Astrocyte (in vitro differentiated cells and primary cell): ENCODE measurements around the gene GSTCD. TPM values are rescaled to one million over a fixed set of nuclear protein-coding genes. Genes with fewer than 3 reads are reported as not detected.

Source experiments
- DNase-seq: peaks from one replicate; pipeline ENCODE4 v3.0.0-alpha.2; 2010; ENCODE audit warnings: low read depth
- FAIRE-seq: peaks from 2 replicates; lab custom pipeline; 2011; peaks lifted over from hg19 to GRCh38; lab: Jason Lieb, UNC
- H2AFZ ChIP-seq: 2 replicates; pipeline ENCODE4 v1.6.0; 2012; ENCODE audit warnings: low read depth, low read length, inconsistent platforms
- H3K27ac ChIP-seq: 2 replicates; pipeline ENCODE4 v1.5.1; 2011; ENCODE audit warnings: low read depth, low read length, inconsistent platforms
- H3K27me3 ChIP-seq: 2 replicates; pipeline ENCODE4 v1.6.0; 2011; ENCODE audit warnings: low read length, inconsistent platforms; ENCODE audit not compliant: insufficient read depth
- H3K36me3 ChIP-seq: 2 replicates; pipeline ENCODE4 v1.5.1; 2011; ENCODE audit warnings: low read length, inconsistent platforms; ENCODE audit not compliant: insufficient read depth
- H3K4me1 ChIP-seq: 2 replicates; pipeline ENCODE4 v1.5.1; 2011; ENCODE audit warnings: low read length, inconsistent platforms; ENCODE audit not compliant: insufficient read depth
- H3K4me2 ChIP-seq: 2 replicates; pipeline ENCODE4 v1.6.0; 2012; ENCODE audit warnings: low read length, inconsistent platforms
- H3K4me3 ChIP-seq: 2 replicates; pipeline ENCODE4 v1.5.1; 2011; ENCODE audit warnings: low read depth, mild to moderate bottlenecking, low read length, inconsistent platforms; ENCODE audit not compliant: insufficient read depth
- H3K79me2 ChIP-seq: 2 replicates; pipeline ENCODE4 v1.6.0; 2012; ENCODE audit warnings: mild to moderate bottlenecking, low read length, inconsistent platforms; ENCODE audit not compliant: insufficient read depth
- H3K9ac ChIP-seq: 2 replicates; pipeline ENCODE4 v1.6.0; 2012; ENCODE audit warnings: mild to moderate bottlenecking, low read length, inconsistent platforms
- H3K9me3 ChIP-seq: 2 replicates; pipeline ENCODE4 v1.5.1; 2012; ENCODE audit warnings: low read depth, mild to moderate bottlenecking, low read length, inconsistent platforms; ENCODE audit not compliant: insufficient read depth
- H4K20me1 ChIP-seq: 2 replicates; pipeline ENCODE4 v1.6.0; 2012; ENCODE audit warnings: low read length, inconsistent platforms; ENCODE audit not compliant: insufficient read depth
- H3K27ac Mint-ChIP-seq: one replicate; pipeline ENCODE4 v1.8.0; 2021; ENCODE audit warnings: mild to moderate bottlenecking, mixed read lengths; ENCODE audit not compliant: unreplicated experiment
- H3K27me3 Mint-ChIP-seq: one replicate; pipeline ENCODE4 v1.8.0; 2021; ENCODE audit warnings: low read depth, mixed read lengths; ENCODE audit not compliant: unreplicated experiment
- H3K36me3 Mint-ChIP-seq: one replicate; pipeline ENCODE4 v1.8.0; 2021; ENCODE audit warnings: low read depth, mixed read lengths; ENCODE audit not compliant: unreplicated experiment
- H3K4me1 Mint-ChIP-seq: one replicate; pipeline ENCODE4 v1.8.0; 2021; ENCODE audit warnings: low read depth, mixed read lengths; ENCODE audit not compliant: unreplicated experiment
- H3K4me3 Mint-ChIP-seq: one replicate; pipeline ENCODE4 v1.8.0; 2021; ENCODE audit warnings: mild to moderate bottlenecking, moderate library complexity, mixed read lengths; ENCODE audit not compliant: unreplicated experiment
- H3K9me3 Mint-ChIP-seq: one replicate; pipeline ENCODE4 v1.8.0; 2021; ENCODE audit warnings: mild to moderate bottlenecking, mixed read lengths; ENCODE audit not compliant: unreplicated experiment
- EZH2 ChIP-seq: IDR thresholded peaks from 2 replicates; pipeline ENCODE4 v1.6.1; 2012; ENCODE audit warnings: mild to moderate bottlenecking, low read length, inconsistent platforms; ENCODE audit not compliant: insufficient read depth
- total RNA-seq: library from RNA; stranded (reverse); gene quantifications from 2 replicates; pipeline ENCODE4 v1.2.1, GENCODE V29; 2021
- TF ChIP-seq, protein P1 (sequence below): IDR thresholded peaks from 2 replicates; pipeline ENCODE4 v1.5.1; 2011; ENCODE audit warnings: low read depth, mild to moderate bottlenecking, inconsistent platforms, low read length, moderate library complexity; ENCODE audit not compliant: insufficient read depth

GSTCD gene
- total RNA-seq, 1 donor from 2014 or later = 12.3 TPM

DNA sequence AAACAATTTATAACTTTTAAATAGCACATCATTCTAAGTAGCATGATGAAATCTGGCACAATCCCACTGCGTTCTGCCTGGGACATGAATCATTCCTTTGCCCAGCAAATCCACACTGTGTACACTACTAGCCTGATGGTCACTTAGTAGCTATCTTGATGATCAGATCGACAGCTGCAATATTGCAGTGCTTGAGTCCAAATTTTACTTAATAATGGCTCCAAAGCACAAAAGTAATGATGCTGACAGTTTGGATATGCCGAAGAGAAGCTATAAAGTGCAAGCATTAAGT lies 100.1 kb downstream of the GSTCD start:
- peak overlapping the region; percentile 98 for H3K27ac Mint-ChIP-seq

DNA sequence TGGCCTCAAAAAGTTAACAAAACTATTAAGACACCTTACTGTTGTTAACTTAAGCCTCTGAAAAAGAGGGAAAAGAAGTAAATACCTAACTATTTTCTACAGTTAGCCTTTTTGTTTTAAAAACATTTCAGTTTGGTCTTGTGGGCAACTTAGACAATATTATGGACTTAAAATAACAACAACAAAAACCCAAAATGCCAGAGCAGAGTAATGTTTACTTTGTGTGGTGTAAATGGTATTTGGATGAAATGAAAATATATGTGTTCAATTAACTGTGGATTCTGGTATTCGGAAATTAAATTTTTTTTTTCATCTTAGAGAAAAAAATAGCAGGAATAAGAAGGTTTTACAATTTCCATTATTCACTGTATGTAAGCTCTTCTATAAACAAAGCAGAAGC lies 107.1 kb downstream of the GSTCD start:
- no peak overlapping the region for H2AFZ ChIP-seq
- no peak overlapping the region for H3K27ac ChIP-seq
- no peak overlapping the region for H3K4me3 Mint-ChIP-seq
- H3K4me1 ChIP-seq = no peaks in the 10 kb centered on the region
- H3K36me3 ChIP-seq = no peaks in the 10 kb centered on the region
- no peaks in the 10 kb centered on the region for H3K4me1 Mint-ChIP-seq
- H3K4me2 ChIP-seq = no peak overlapping the region
- no peaks in the 10 kb centered on the region for H3K9me3 ChIP-seq
- H3K27ac Mint-ChIP-seq = no peak overlapping the region
- no peaks in the 10 kb centered on the region for H3K36me3 Mint-ChIP-seq
- no peak overlapping the region for H3K9ac ChIP-seq
- no peaks in the 10 kb centered on the region for H3K27me3 Mint-ChIP-seq
- DNase-seq (no peak), FAIRE-seq (no peak)
- H3K27me3 ChIP-seq = no peaks in the 10 kb centered on the region
- TF ChIP-seq EZH2 = no peak
- no peaks in the 10 kb centered on the region for H3K79me2 ChIP-seq
- H4K20me1 ChIP-seq = no peaks in the 10 kb centered on the region
- H3K4me3 ChIP-seq = no peak overlapping the region
- no peaks in the 10 kb centered on the region for H3K9me3 Mint-ChIP-seq

More for the DNA sequence above, 100.1 kb downstream of the GSTCD start:
- FAIRE-seq (no peak), DNase-seq (peak; percentile 66)
- TF ChIP-seq, protein P1, sequence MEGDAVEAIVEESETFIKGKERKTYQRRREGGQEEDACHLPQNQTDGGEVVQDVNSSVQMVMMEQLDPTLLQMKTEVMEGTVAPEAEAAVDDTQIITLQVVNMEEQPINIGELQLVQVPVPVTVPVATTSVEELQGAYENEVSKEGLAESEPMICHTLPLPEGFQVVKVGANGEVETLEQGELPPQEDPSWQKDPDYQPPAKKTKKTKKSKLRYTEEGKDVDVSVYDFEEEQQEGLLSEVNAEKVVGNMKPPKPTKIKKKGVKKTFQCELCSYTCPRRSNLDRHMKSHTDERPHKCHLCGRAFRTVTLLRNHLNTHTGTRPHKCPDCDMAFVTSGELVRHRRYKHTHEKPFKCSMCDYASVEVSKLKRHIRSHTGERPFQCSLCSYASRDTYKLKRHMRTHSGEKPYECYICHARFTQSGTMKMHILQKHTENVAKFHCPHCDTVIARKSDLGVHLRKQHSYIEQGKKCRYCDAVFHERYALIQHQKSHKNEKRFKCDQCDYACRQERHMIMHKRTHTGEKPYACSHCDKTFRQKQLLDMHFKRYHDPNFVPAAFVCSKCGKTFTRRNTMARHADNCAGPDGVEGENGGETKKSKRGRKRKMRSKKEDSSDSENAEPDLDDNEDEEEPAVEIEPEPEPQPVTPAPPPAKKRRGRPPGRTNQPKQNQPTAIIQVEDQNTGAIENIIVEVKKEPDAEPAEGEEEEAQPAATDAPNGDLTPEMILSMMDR = no peak
- no peak overlapping the region for H2AFZ ChIP-seq
- H3K27me3 ChIP-seq = no peaks in the 10 kb centered on the region
- no peak overlapping the region for H3K27ac ChIP-seq
- no peak overlapping the region for H3K4me3 ChIP-seq
- no peak overlapping the region for H3K4me3 Mint-ChIP-seq
- H3K27me3 Mint-ChIP-seq = no peaks in the 10 kb centered on the region
- no peaks in the 10 kb centered on the region for H3K9me3 Mint-ChIP-seq
- H3K4me1 ChIP-seq = no peaks in the 10 kb centered on the region
- H3K36me3 Mint-ChIP-seq = no peaks in the 10 kb centered on the region
- H3K79me2 ChIP-seq = no peaks in the 10 kb centered on the region
- H3K36me3 ChIP-seq = no peaks in the 10 kb centered on the region
- no peak overlapping the region for H3K9ac ChIP-seq
- no peaks in the 10 kb centered on the region for H4K20me1 ChIP-seq
- H3K4me2 ChIP-seq = no peak overlapping the region
- peaks cover 10% of the 10 kb centered on the region for H3K4me1 Mint-ChIP-seq
- H3K9me3 ChIP-seq = no peaks in the 10 kb centered on the region

DNA sequence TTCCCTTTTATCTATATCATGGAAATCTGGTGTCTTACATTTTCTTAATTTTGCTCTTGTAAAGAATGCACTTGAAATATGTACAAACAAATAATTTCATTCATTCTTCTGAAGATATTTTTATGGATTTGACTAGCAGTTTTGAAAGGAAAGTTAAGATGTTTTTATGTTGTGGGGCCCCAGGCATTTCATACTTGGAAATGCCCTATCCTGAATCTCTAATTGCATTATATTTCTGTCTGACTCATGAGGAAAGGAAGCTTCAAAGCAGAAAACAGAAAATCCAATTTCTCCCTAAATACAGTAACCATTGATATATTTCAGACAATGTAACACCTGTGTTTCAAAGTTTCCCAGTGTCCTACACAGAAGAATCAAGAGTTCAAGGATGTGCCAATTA lies 113.5 kb downstream of the GSTCD start:
- Histone ChIP-seq H4K20me1 (no peaks in the 10 kb centered on the region), H3K9ac (no peak overlapping the region), H3K27me3 (no peaks in the 10 kb centered on the region), H3K4me1 (no peaks in the 10 kb centered on the region), H3K27ac (no peak overlapping the region), H3K79me2 (no peaks in the 10 kb centered on the region), H2AFZ (no peak overlapping the region), H3K36me3 (no peaks in the 10 kb centered on the region), H3K9me3 (no peaks in the 10 kb centered on the region), H3K4me2 (no peak overlapping the region), H3K4me3 (no peak overlapping the region)
- FAIRE-seq (no peak), DNase-seq (no peak)
- TF ChIP-seq, protein P1 = no peak
- TF ChIP-seq EZH2 = no peak
- Mint-ChIP-seq H3K4me3 (no peak overlapping the region), H3K36me3 (peaks cover 1% of the 10 kb centered on the region), H3K27me3 (no peaks in the 10 kb centered on the region), H3K27ac (no peak overlapping the region), H3K9me3 (peaks cover 2% of the 10 kb centered on the region), H3K4me1 (no peaks in the 10 kb centered on the region)
